GM12891 (cell line): ENCODE measurements around the gene NOC3L. TPM values are rescaled to one million over a fixed set of nuclear protein-coding genes. Genes with fewer than 3 reads are reported as not detected.

Experiments used
- DNase-seq: peaks from one replicate; pipeline ENCODE4 v3.0.0; 2011; ENCODE audit warnings: low spot score; ENCODE audit not compliant: insufficient read length
- FAIRE-seq: peaks from 2 replicates; lab custom pipeline; 2011; peaks lifted over from hg19 to GRCh38; lab: Jason Lieb, UNC
- PAX5 ChIP-seq: IDR thresholded peaks from 2 replicates; pipeline ENCODE4 v1.6.1; 2011; ENCODE audit warnings: low read length, moderate library complexity, mild to moderate bottlenecking; ENCODE audit not compliant: insufficient read depth, severe bottlenecking
- POLR2A ChIP-seq: IDR thresholded peaks from 2 replicates; pipeline ENCODE4 v1.6.1; 2011; ENCODE audit warnings: low read depth, low read length, control low read depth
- POLR2AphosphoS5 ChIP-seq: IDR thresholded peaks from 2 replicates; pipeline ENCODE4 v1.6.1; 2011; ENCODE audit warnings: low read depth, low read length, control low read depth
- POU2F2 ChIP-seq: IDR thresholded peaks from 2 replicates; pipeline ENCODE4 v1.6.1; 2011; ENCODE audit warnings: low read depth, mild to moderate bottlenecking, control low read depth, low read length, moderate library complexity
- SPI1 ChIP-seq: IDR thresholded peaks from 2 replicates; pipeline ENCODE4 v1.6.1; 2011; ENCODE audit warnings: low read depth, low read length, control low read depth
- TAF1 ChIP-seq: IDR thresholded peaks from 2 replicates; pipeline ENCODE4 v1.6.1; 2011; ENCODE audit warnings: low read depth, low read length, control low read depth
- polyA plus RNA-seq: library from polyadenylated mRNA; unstranded; fragments of >200 nt; gene quantifications from one replicate; pipeline ENCODE4 v1.2.1, GENCODE V29; 2012; ENCODE audit warnings: low read depth, missing spikeins, inconsistent platforms; ENCODE audit not compliant: missing spikeins

The NOC3L gene
- polyA plus RNA-seq = 14.6 TPM

- TF ChIP-seq POLR2A = peak; percentile 89
- no peak for TF ChIP-seq PAX5
- TF ChIP-seq SPI1 = peak; percentile 27; the same call in 1 of the 2 replicates
- TF ChIP-seq POU2F2 = peak; percentile 52; the same call in 1 of the 2 replicates
- TF ChIP-seq TAF1 = peak; percentile 52; the same call in 1 of the 2 replicates
- TF ChIP-seq POLR2AphosphoS5 = peak; percentile 90
- peak; percentile 86 for DNase-seq
- FAIRE-seq = peak; percentile 99
Observed at GRCh38 chr10:94362360-94363250, at the start of gene NOC3L. TSS of gene NOC3L (minus strand) at chr10:94362939. CDS start at chr10:94362838, 101 bp downstream.

DNA sequence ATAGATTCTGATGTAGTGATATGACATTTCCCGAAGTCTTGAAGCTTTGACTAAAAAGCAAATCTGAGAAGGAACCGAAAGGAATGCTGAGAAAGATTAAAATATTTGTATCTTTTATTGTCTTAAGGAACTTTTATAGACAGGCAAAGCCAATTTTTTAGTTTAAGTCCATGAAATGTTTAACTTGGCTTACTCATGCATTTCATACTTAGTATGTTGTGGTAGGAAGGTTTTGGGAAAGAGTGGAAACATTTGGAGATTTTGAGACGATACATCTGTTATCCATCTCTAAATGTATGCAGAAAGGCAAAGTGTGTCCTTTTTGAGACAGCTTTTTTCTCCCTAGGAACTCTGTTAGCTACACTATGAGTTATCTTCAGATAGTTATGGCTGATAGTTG lies 49.7 kb upstream of the NOC3L start:
- DNase-seq = no peak
- FAIRE-seq = no peak
- no peak for TF ChIP-seq PAX5
- no peak for TF ChIP-seq POLR2A

DNA sequence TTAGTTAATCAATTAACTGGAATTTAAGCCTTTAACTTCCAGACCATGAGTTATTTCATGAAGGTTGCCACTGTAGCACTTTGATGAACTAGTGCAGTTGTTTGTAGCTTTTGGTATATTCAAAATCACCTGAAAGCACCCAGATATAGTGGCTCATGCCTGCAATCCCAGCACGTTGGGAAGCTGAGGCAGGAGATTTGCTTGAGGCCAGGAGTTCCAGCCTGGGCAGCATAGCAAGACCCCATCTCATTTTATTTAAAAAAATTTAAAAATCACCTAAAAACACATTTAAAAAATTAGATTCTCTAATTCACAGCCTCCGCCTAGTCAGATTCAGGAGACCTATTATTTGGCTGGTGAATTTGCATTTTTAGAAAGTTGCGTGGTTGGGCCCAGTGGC lies 48.6 kb upstream of the NOC3L start:
- TF ChIP-seq TAF1 (no peak), POLR2AphosphoS5 (no peak), SPI1 (no peak), POLR2A (no peak), POU2F2 (no peak), PAX5 (no peak)
- DNase-seq (no peak), FAIRE-seq (no peak)

DNA sequence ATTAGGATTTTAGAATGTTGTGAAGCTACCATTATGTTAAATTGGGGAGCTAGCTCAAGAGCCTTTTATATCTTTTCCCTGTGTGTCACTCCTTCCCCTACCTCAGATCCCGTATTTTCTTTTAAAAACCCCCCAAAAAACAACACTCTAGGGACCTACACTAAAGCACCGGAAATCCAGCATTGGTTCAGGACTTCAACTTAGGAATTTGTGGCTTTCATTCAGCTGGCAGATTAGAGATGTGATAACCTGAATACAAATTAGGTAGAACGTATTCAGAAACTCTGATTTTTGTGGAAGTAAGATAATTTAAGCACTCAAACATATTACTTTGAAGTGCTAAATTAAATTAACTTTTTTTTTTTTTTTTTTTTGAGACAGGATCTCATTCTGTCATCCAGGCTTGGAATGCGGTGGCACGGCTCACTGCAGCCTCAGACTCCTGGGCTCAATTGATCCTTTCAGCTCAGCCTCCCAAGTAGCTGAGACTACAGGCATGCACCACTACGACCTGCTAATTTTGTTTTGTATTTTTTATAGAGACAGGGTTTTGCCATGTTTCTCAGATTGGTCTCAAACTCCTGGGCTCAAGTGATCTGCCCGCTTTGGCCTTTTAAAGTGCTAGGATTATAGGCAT lies 46.4 kb upstream of the NOC3L start:
- FAIRE-seq = no peak
- no peak for DNase-seq
- TF ChIP-seq POU2F2 (no peak), POLR2A (no peak), TAF1 (no peak), PAX5 (no peak), SPI1 (no peak)

GRCh38 chr10:94407668-94408067 lies 44.9 kb upstream of the NOC3L start:
- no peak for DNase-seq
- FAIRE-seq = no peak
- TF ChIP-seq PAX5 (no peak), TAF1 (no peak), POLR2AphosphoS5 (no peak), POLR2A (no peak), SPI1 (no peak), POU2F2 (no peak)

DNA sequence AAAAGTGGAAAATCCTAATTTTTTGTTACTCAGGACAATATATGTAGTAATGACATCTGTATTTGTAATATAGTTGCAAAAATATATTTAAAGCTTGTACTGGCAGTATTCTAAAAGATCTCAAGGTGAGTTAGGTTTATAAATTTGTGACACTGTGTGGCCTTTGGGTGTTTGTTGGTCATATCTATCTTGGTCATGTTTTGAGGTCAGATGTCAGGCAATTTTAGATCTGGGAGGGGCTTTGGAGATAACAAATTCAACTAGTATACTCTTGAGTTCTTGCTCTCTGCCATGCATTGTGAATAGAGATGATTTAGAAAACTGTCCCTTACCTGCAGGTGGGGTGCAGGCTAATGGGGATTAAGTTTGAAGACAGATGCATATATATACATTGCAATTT lies 42.7 kb upstream of the NOC3L start:
- TF ChIP-seq TAF1 = no peak
- TF ChIP-seq POU2F2 = no peak
- TF ChIP-seq POLR2AphosphoS5 = no peak
- TF ChIP-seq POLR2A = no peak
- no peak for TF ChIP-seq SPI1
- TF ChIP-seq PAX5 = no peak
- FAIRE-seq = no peak
- no peak for DNase-seq

GRCh38 chr10:94403380-94404213 lies 40.9 kb upstream of the NOC3L start:
- no peak for TF ChIP-seq POU2F2
- TF ChIP-seq POLR2A = peak; percentile 68; the same call in 1 of the 2 replicates
- no peak for TF ChIP-seq PAX5
- TF ChIP-seq POLR2AphosphoS5 = peak; percentile 67; the same call in 1 of the 2 replicates
- peak; percentile 90 for TF ChIP-seq SPI1
- TF ChIP-seq TAF1 = peak; percentile 61; the same call in 1 of the 2 replicates
- peak; percentile 43 for DNase-seq
- FAIRE-seq = peak; percentile 62

- TF ChIP-seq PAX5 (no peak), POLR2AphosphoS5 (no peak), POLR2A (no peak), TAF1 (no peak), POU2F2 (no peak), SPI1 (no peak)
- FAIRE-seq (no peak), DNase-seq (peak; percentile 35)
Observed at GRCh38 chr10:94402843-94403379, 40.2 kb upstream of the NOC3L start.
